GM21360 (cell line): ENCODE measurements around the gene JCAD.

Experiments
- ATAC-seq: cut with Tn5 transposase; IDR thresholded peaks from one replicate; pipeline ENCODE4 v1.9.1; 2021; ENCODE audit warnings: mild to moderate bottlenecking, moderate library complexity; ENCODE audit not compliant: unreplicated experiment

JCAD gene

DNA sequence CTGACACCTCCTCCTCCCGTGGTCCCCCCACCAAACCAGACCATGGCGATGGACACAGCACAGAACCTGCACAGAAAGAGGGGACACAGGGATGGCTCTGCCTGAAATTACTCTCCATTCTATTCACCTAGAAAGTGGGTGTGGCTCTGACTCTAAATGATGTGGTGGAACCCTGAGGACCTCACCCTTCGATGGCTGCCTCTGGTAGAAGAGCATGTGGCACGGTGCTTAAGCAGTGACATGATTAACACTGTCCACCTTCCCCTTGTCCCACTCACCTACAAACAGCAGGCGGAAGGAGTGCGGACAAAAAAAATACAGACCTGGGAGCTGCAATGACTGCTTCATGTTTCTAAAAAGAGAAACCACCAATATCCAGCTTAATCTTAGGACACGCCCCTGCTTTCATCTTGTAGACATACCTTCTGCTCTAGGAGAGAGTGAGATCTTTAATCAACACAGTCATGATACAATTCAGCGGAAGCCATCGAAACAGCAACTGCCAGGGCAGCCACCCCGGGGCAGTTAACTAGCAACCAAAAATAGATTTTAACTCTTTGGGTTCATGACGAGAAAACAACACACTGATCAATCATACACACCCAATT, 11.4 kb downstream of the JCAD start:
- no peak for ATAC-seq

DNA sequence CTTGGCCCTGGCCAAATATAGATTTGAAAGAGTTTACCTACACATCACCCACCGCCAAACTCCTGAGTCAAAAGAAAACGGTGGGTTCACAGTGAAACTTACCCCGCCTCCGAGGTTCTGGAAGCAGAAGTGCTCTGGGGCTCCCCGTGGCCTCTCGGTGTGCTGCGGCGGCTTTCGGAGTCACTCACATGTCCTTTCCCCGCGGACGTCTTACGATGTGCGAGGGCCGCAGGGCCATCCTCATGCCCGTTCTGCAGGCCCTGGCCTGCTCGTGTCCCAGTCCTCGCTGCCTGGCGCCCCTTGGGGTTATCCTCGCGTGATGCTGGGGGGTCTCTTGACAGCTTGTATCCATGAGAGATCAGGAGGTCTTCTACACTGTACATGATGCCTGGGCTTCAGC, 12.0 kb downstream of the JCAD start:
- peak; percentile 86 for ATAC-seq

DNA sequence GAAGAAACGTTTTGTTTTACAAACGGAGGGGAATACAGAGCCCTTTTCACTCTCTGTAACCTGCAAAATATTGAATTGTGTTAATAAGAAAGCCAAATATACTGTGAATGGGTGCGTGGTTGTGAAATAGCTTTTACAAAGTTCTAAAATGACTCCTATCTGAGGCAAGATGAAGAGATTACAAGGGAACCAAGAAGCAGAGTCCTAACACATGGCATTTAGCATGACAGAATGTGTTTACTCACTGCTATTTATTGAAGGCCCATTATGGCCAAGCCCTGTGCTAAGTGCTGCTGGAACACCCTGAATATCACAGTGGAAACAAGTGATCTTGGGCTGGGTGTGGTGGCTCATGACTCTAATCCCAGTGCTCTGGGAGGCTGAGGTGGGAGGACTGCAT, 12.9 kb downstream of the JCAD start:
- no peak for ATAC-seq

DNA sequence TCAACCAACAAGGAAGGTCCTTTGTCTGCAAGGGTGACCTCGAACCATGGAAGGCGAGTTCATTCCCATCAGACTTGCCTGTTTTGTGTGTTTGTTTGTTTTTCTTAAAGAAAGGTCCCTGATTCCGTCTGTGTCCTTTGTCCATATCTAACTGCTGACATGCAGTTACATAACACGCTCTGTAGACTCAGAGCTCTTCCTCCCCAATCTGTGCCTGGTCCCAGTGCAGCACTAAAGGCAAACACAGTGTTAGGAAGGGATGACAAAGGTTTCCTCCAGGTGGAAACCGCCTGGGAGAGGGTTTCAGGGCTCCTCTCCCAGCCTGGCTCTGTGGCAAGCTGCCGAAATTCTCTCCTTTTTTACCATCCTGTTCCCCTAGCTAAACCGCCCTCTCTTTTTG, 13.4 kb downstream of the JCAD start:
- ATAC-seq = no peak

DNA sequence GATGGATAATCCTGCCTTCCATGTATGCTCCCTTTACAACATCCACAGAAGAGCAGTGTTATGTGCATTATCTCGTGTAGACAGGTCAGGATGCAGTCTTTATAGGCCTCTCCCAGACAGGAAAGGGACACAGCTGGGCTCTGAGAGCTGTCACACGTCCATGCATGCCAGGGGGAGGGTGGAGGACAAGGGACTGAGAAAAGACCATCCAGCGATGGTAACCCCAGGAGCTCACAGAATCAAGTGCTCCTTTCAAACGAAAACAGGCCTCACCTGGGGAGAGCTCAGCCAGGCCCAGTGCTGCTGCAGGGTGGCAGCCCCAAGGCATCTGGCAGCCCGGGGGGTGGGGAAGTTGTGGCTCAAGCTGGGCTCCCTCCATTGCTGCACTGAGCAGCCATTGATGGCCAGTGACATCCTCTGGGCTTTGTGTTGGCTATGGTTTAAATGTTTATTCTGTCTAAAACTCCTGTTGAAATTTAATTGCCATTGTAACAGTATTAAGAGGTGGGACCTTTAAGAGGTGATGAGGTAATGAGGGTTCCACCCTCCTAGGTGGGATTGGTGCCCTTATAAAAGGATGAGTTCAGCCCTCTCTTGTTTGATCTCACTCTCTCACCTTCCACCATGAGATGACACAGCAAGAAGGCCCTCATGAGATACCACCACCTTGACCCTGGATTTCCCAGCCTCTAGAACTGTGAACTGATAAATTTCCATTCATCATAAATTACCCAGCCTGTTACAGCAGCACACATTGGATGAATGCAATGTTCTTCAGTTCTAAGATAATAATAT, 15.7 kb downstream of the JCAD start:
- no peak for ATAC-seq

DNA sequence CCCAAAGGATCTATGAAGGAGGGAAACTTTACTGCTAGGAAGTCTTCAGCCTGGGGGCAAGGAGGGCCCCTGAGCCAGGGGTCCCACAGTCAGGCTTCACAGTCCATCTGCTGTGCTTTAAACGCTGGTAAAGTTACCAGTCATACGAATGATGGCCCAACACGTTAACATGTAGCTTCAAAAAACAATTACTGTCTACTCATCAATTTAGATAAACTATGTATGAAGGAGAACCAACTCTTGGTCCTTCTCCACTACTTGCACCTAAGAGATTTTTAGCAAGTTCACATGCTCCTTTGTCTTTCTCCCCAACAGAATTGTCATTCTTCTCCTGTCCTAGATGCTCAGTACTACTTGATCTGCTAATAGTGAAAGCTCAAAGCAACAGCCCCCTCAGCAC, 16.6 kb downstream of the JCAD start:
- ATAC-seq = no peak

DNA sequence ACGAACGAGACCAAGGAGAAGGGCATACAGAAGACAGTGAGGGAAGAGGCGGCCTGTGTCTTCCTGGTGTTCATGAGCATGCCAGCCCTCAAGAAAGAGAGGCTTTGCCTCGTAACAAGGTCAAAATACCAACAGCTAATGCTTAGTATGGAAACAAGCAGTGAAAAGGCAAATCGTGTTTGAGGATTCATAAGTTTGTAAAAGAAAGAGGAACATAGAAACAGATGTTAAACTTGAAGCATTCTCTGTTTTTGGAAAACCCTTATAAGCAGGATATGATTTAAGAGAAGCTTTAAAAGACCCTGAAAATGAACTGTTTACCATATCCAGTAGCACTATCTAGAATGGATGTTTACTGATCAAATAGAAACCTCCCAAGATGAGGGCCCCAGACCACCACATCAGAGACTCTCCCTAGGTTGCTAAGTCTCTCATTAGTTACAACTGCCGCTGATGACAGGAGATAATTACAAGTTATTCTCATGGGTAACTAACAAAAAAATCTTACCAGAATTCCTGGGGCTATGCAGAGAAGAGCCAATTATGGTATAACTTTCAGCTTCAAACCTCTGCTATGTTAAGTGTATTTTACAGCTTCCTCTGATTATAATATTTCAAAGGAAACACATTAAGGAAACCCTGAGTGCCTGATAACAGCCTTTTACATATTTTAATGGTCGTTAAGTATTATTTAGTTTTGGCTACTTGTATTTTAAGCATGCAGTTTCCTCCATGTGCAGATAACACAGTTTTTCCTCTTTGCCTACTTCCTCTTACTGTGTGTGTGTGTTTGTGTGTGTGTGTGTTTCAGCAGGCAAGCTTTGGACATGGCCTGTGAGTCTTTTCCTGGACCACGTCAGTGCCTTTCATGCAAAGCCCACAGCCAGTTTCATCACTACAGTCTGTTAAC, 17.9 kb downstream of the JCAD start:
- no peak for ATAC-seq

DNA sequence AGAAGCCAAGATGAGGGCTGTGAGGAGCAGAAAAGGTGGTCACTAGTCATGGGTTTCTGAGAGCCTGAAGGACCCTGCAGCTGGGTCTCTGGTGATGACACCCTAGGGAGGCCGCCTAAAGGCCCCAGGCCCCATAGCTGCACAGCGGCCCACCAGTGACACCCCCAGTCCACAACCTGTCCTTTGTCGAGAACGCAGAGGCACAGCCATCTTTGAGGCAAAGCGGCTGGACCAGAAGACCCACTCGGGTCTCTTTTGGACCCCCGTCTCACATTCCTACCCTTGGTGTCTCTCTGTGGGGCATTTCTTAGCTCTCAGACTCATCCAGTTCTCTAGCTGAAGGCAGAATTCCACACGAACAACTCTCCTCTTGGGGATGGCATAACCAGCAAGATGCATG, 18.8 kb downstream of the JCAD start:
- no peak for ATAC-seq

DNA sequence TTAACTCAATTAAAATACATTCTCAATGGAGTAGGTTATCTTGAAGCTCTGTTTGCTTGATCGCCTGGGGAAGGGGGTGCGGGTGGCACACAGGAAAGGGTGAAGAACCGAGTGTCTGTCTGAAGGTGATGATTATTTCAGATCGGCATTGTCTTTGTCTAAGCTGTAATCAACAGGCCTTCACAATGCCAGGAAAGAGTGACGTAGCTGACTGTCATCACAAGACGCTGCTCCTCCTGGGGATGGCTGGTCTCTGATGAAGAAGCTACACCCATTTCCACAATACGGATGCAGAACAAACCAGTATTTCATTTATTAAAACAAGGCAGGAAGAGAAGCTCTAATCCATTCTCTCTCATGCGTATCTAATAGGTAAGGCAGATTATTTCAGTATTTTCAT, 19.4 kb downstream of the JCAD start:
- no peak for ATAC-seq

DNA sequence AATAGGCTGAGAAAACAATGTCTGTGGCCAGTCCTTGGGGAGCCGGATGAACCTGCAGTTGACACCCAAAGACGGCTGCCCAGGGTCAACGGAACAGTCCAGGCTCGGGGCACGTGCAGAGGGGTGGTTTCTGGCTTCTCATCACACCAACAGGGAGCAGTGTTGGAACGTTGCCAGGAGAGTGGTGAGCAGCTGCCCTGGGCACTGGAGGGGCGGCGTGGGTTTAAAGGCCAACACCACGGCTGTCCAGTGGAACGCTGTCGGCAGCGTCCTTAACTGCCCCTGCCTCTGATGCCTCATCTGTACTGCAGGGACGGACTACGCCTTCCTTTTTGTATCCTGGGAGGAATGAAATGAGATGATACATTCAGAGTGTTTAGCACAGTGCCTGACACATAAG, 19.8 kb downstream of the JCAD start:
- ATAC-seq = no peak

DNA sequence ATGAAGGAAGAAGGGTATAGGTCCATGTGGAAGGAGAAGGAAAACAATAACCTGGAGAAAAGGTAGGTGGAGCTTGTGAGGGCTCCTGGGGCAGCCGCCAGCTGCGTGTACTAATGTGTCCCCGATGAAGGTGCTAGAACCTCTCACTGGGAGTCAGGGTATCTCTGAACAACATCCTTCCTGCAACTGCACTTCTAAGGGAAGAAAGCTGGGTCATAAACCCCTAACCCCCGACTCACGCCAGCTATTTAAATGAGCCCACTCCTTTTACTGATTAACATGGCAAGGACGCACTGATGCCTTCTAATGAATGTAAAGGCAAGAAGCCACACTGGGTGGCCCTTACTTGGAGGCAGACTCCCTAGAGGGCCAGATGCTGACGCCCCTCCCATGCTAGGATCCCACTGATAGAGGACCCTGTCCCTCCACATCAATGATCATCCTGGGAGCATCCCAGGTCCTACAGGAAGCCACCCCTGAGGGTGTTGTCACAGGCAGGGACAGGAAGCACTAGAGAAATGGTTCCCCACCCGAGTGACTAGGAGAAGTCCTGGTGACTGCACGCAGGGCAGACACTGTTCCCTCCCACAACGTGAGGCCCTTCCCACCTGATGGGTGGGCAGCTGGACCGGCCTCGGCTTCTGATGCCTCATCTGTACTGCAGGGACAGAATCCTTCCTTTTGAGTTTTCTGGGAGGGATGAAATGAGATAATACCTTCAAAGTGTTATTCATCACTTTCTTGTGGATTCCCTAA, 20.4 kb downstream of the JCAD start:
- ATAC-seq = no peak

DNA sequence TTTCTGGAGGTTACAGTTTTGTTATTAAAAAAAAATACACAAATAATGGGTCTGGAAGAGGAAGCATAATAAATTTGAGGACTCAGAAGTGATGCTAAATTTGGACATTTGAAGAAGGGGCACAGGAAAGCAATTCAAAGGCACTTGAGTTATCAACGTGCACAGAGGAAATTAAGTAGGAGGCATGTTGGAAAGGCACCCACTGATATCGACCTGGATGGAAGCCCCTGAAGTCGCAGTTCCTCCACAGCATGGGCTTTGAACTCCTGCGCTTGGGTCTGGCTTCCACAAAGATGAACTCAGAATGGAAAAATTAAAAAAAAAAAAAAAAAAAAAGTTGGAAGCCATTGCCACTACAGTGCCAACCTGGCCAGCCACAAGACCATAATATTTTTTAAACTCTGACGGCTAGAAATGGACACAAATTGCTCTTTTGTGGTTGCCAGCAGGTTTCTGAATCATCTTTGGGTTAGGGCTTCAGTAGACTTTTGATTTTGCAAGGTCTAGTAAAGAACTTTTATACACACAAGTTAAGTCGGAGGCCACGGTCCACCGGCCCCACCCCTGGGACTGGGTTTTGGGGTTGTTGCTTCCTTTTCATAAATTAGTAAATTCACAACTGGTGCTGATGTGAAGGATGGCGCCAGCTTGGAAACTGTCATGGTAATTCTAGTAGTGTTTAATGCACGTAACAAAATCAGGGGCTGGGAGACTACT, 21.6 kb downstream of the JCAD start:
- no peak for ATAC-seq

DNA sequence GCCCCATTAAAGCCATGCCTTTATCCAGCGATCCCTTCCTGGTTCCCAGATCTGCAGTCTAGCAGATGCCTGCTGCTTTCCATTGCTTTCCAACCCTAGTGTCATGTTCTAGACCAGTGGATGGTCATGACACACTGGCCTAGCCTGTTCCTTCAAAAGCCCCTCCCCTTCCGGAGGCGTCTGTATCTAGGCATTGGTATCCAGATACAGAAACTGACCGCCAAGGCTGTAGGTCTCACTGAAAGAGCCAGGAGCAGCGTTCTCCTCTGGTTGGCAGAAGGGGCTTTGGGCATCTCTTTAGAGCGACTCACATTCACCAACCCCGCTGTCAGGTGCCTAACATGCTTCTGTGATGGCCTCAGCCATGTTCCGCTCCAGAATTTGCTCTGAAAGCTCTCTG, 22.6 kb downstream of the JCAD start:
- no peak for ATAC-seq

DNA sequence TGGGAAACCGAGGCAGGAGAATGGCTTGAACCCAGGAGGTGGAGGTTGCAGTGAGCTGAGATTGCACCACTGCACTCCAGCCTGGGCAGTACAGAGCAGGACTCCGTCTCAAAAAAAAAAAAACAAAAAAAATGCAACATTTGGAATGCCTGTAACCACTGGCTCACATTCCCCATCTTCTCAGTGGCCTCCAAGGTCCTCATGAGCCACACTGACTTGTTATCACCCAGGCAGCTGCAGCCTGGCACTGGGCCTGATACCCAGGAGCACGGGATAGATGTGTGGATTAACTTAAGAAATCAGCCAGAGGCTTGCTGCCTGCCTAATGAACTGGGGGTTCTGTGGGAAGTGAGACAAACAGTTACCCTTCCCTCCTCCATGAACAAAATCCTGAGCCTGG, 23.0 kb downstream of the JCAD start:
- no peak for ATAC-seq

DNA sequence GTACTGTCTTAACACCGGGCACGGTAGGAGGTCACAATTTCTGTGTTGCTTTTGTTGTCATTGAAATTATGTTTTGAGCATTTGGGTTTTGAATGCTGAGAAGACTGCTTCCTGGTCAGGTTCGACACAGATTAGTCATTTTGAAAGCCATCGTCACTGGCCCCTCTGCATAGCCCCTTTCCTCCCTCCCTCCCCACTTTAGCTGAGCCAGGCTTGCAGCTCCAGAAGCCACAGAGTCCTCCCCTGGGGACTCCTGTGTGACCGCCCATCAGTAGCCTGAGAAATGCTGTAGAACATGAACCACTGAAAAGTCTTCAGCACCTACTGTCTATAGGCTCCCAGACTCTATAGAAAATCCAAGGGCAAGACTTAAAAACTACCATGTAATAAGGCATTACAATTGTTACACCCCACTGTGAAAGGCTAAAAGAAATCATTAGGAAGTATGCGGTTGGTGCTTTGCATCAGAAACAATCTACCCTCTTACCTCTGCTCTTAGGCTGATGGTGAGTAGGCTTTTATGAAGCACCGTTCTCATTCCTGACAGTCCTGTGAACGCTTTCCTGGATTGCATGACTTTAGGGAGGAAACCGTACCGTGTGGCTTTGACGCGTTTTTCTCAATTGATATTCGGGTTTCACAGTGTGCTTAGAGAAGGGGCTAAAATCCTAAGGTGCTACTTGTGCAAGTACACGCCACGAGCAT, 24.8 kb downstream of the JCAD start:
- ATAC-seq = peak; percentile 86

DNA sequence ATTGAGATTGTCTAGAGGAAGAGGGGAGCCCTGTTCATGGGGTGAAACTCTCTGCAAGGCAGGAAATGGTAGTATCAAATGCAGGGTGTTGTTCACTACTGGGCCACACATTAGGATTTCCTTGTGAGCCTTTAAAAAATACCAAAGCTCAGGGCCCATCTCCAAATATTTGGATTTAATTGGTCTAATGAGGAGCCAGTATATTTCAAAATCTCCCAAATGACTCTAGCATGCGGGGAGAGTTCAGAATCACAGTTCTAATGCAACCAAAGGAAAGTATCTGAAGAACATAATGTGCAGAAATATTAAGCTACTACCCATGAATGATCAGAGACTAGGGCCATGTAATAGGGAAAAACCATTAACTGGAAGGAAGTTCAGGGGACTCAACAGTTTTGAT, 27.3 kb downstream of the JCAD start:
- ATAC-seq = no peak

DNA sequence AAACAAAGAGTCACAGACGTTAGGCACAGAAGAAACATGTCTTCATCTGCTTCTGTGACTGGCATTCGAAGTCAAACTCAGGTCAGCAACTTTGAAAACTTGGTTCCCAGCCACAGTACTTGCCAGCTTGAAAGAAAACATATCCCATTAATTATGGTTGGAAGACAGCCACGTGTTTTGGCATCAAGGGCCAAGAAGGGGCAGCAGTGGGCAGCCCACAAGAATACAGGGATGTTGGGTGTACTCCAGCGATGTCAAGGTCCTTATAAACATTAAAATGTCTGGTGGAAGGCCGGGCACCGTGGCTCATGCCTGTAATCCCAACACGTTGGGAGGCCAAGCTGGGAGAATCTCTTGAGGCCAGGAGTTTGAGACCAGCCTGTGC, 29.5 kb downstream of the JCAD start:
- ATAC-seq = no peak

DNA sequence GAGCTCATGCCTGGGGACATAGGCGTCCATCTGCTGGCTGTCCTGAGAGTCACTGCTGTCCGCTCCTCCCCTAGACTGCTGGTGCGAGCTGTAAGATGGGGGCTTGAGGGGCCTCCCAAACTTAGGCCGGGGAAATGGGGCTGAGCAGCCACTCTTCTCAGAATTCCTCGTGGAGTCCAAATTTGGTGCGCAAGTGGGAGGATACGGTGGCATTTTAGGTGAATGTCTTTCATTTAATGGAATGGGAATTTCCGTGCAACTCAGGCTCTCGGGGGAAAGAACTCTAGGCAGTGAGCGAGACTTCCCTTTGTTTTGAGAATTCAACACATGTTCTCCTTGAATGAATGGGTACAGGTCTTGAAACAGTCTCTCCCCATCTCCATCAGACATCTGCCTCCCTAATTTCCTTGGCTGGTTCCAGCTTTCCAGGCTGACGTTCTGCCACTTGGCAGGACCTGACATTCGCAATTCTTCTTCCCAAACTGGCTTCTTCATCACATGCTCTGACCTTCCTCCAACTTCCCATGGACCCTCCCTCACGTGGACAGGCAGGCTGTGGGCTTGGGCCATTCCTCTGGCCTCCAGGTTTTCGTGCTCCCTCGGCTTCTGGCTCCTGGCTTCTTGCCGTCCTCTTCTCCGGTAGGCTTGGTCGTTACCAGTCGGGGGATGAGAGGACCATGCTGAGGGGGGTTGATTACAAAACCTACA, 30.1 kb downstream of the JCAD start:
- no peak for ATAC-seq

DNA sequence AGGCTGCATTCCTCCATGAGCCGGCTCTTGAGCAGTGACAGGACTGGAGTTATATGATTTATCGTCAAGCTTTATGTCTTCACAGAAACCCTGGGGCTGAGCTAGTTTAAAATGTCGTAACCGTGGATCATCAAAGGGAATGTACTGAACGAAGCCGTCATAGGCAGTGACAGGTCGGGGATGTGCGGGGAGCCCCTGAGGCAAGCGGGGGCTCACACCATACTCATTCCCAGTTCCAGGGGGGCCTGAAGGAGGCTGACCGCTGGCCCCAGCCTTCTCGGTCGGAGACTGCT, 30.7 kb downstream of the JCAD start:
- no peak for ATAC-seq
